Body of pancreas (tissue), 4 donors: ENCODE results near the gene USP2.

ENCODE experiments used
- POLR2A ChIP-seq, 3 donors: fragments of 450-650 bp; IDR thresholded peaks; one replicate each; pipeline ENCODE4 v1.6.1; 2016; ENCODE audit warnings: antibody characterized with exemption in 3 of 3, mild to moderate bottlenecking in 2 of 3
- TF ChIP-seq, protein P1 (sequence below), 7 experiments: fragments of 450-650 bp in 4 of 7; fragments of 200-600 bp in 3 of 7; sonication (generic) in 3 of 7; IDR thresholded peaks; one replicate each; pipeline ENCODE4 v1.5.1; 2016 to 2019; ENCODE audit warnings: antibody characterized with exemption in 7 of 7

- TF ChIP-seq, protein P1, sequence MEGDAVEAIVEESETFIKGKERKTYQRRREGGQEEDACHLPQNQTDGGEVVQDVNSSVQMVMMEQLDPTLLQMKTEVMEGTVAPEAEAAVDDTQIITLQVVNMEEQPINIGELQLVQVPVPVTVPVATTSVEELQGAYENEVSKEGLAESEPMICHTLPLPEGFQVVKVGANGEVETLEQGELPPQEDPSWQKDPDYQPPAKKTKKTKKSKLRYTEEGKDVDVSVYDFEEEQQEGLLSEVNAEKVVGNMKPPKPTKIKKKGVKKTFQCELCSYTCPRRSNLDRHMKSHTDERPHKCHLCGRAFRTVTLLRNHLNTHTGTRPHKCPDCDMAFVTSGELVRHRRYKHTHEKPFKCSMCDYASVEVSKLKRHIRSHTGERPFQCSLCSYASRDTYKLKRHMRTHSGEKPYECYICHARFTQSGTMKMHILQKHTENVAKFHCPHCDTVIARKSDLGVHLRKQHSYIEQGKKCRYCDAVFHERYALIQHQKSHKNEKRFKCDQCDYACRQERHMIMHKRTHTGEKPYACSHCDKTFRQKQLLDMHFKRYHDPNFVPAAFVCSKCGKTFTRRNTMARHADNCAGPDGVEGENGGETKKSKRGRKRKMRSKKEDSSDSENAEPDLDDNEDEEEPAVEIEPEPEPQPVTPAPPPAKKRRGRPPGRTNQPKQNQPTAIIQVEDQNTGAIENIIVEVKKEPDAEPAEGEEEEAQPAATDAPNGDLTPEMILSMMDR (IDR thresholded peaks at IDR 0.05): no peak
- no peak for TF ChIP-seq POLR2A (IDR thresholded peaks at IDR 0.05)
Observed at GRCh38 chr11:119402470-119402869, 21.0 kb upstream of the USP2 start.
